OCI-LY3 (cell line): Measurements from ENCODE around the gene ZFAND6.

Experiments
- CTCF ChIP-seq: fragments of 200-600, 300-600 bp; sonication (generic); IDR thresholded peaks from 2 replicates; pipeline ENCODE4 v1.5.1; 2014; ENCODE audit warnings: antibody characterized with exemption, low read length, low read depth
- EZH2phosphoT487 ChIP-seq: fragments of 200-600 bp; shearing (Covaris generic); IDR thresholded peaks from 2 replicates; pipeline ENCODE4 v1.6.1; 2018; ENCODE audit warnings: antibody characterized with exemption, mixed run types, low read depth

- TF ChIP-seq CTCF (no peak), EZH2phosphoT487 (no peak)
Observed at GRCh38 chr15:80055933-80056332, 3.5 kb upstream of the ZFAND6 start.
